HepG2 (cell line): ENCODE data around the gene CENPP. TPM values are rescaled to one million over a fixed set of nuclear protein-coding genes. Genes with fewer than 3 reads are reported as not detected.

ENCODE experiments used
- ATAC-seq: fragments of 200-7000 bp; cut with Tn5 transposase; 3 replicates; pipeline ENCODE4 v1.9.1; 2020; ENCODE audit warnings: mild to moderate bottlenecking, moderate library complexity
- BruUV-seq: library from RNA; stranded (reverse); fragments of 400-500 nt; replicated peaks from 2 replicates; lab custom pipeline; 2021; lab: Mats Ljungman, UMichigan
- CTCF ChIA-PET: fragments of 300-600 bp; formaldehyde crosslinking; extraction: SDS; loops from one replicate; lab custom pipeline; 2021; ENCODE audit warnings: low total read pairs, inconsistent platforms, low intra/inter-chr PET ratio; lab: Yijun Ruan, JAX
- POLR2A ChIA-PET: fragments of 350-600 bp; sonication (Branson Sonifier 250); formaldehyde crosslinking; loops from one replicate; lab custom pipeline; 2020; ENCODE audit warnings: antibody characterized with exemption, inconsistent platforms; lab: Yijun Ruan, JAX
- DNase-seq: peaks from one replicate; pipeline ENCODE4 v3.0.0-alpha.2; 2015; ENCODE audit warnings: low spot score
- FAIRE-seq: peaks from 3 replicates; lab custom pipeline; 2011; peaks lifted over from hg19 to GRCh38; lab: Jason Lieb, UNC
- H2AFZ ChIP-seq: one replicate; pipeline ENCODE4 v1.6.1; 2011; ENCODE audit warnings: low read length, inconsistent platforms
- H3K27ac ChIP-seq: fragments of 300-600 bp; 3 replicates; pipeline ENCODE4 v1.8.0; 2011; ENCODE audit warnings: mixed run types, mild to moderate bottlenecking, mixed read lengths, low read length, inconsistent platforms; ENCODE audit not compliant: insufficient read depth; ENCODE audit errors: extremely low read length
- H3K27me3 ChIP-seq, 2 experiments: fragments of 200-600 bp in 1 of 2; 2 replicates in 1 of 2; 3 replicates in 1 of 2; pipeline versions ENCODE4 v1.6.0 to v1.8.0; 2011; ENCODE audit warnings: low read length in 2 of 2, mild to moderate bottlenecking in 2 of 2, moderate library complexity in 2 of 2, inconsistent platforms in 1 of 2; ENCODE audit not compliant: insufficient read depth in 2 of 2, control insufficient read depth in 1 of 2
- H3K36me3 ChIP-seq, 2 experiments: fragments of 200-600 bp in 1 of 2; replicated peaks in 1 of 2; 2 replicates in 1 of 2; 3 replicates in 1 of 2; pipeline versions ENCODE4 v1.5.1 to v1.8.0; 2011; ENCODE audit warnings: low read length in 2 of 2, inconsistent platforms in 1 of 2; ENCODE audit not compliant: insufficient read depth in 2 of 2, control insufficient read depth in 1 of 2
- H3K4me1 ChIP-seq: 2 replicates; pipeline ENCODE4 v1.5.1; 2012; ENCODE audit warnings: low read length, inconsistent platforms; ENCODE audit not compliant: insufficient read depth
- H3K4me2 ChIP-seq: 2 replicates; pipeline ENCODE4 v1.6.0; 2011; ENCODE audit warnings: low read depth, low read length, inconsistent platforms
- H3K4me3 ChIP-seq, 3 experiments: fragments of 200-600 bp in 1 of 3; sonication (generic), shearing (Covaris generic) in 1 of 3; replicated peaks in 1 of 3; 2 replicates each; pipeline ENCODE4 v1.5.1; 2011 to 2016; ENCODE audit warnings: low read length in 3 of 3, inconsistent platforms in 2 of 3, low read depth in 2 of 3, mild to moderate bottlenecking in 2 of 3, control low read depth in 1 of 3, mixed read lengths in 1 of 3; ENCODE audit not compliant: insufficient read depth in 1 of 3
- H3K79me2 ChIP-seq: one replicate; pipeline ENCODE4 v1.6.1; 2011; ENCODE audit warnings: low read length, inconsistent platforms; ENCODE audit not compliant: insufficient read depth
- H3K9ac ChIP-seq: 2 replicates; pipeline ENCODE4 v1.6.0; 2011; ENCODE audit warnings: mild to moderate bottlenecking, low read depth, low read length, inconsistent platforms; ENCODE audit not compliant: insufficient read depth
- H3K9me3 ChIP-seq: 2 replicates; pipeline ENCODE4 v1.5.1; 2012; ENCODE audit warnings: mild to moderate bottlenecking, low read length
- H4K20me1 ChIP-seq: 2 replicates; pipeline ENCODE4 v1.6.0; 2011; ENCODE audit warnings: inconsistent platforms, mild to moderate bottlenecking, low read length, moderate library complexity; ENCODE audit not compliant: insufficient read depth
- MAFK ChIP-seq, 2 experiments: IDR thresholded peaks in 1 of 2; conservative IDR thresholded peaks in 1 of 2; 2 replicates each; pipeline ENCODE4 v1.6.1; 2011; ENCODE audit warnings: improper control_type of control experiment in 2 of 2, low read length in 2 of 2
- STAG1 ChIP-seq: sonication (generic); formaldehyde crosslinking; IDR thresholded peaks from 2 replicates; pipeline ENCODE4 v1.4.0; 2020; ENCODE audit warnings: missing genetic modification reagents
- TCF7 ChIP-seq: sonication (generic); IDR thresholded peaks from 2 replicates; pipeline ENCODE4 v1.6.1; 2016; ENCODE audit warnings: antibody characterized with exemption, low read depth
- WGBS: methylation state at CpG from one replicate; pipeline ENCODE4 v1.1.6; 2017; ENCODE audit warnings: low lambda C conversion rate; 5-methylcytosine and 5-hydroxymethylcytosine counted together
- in situ Hi-C: cut with HindIII; loops from 2 replicates; pipeline ENCODE4 v1.10.0; 2017; ENCODE audit warnings: low pct_unique_long_range_greater_than_20kb; ENCODE audit not compliant: extremely low pct_ligation_motif_present
- intact Hi-C: fragments of 100-400 bp; cut with micrococcal nuclease; formaldehyde crosslinking; loops from one replicate; pipeline ENCODE4 v1.10.0; 2022; ENCODE audit not compliant: unreplicated experiment
- polyA plus RNA-seq, 8 experiments: library from polyadenylated mRNA; depleted of rRNA in 3 of 8; stranded (reverse) in 7 of 8; unstranded in 1 of 8; fragments of >200 nt; fragmentation: Illumina TruSeq in 4 of 8; extraction: Trizol in 4 of 8; gene quantifications; 2 replicates each; pipeline versions ENCODE4 v1.2.1 to v1.2.3, GENCODE V29; 2011 to 2016; ENCODE audit warnings: low read depth in 4 of 8, missing spikeins in 1 of 8, mixed read lengths in 1 of 8; ENCODE audit not compliant: insufficient read depth in 1 of 8
- total RNA-seq, 5 experiments: library from RNA; depleted of rRNA; stranded (reverse); fragments of >200 nt; fragmentation: Illumina TruSeq; extraction: Trizol; gene quantifications; 2 replicates each; pipeline ENCODE4 v1.2.3, GENCODE V29; 2016; ENCODE audit warnings: low read depth in 1 of 5
- TF ChIP-seq, protein P1 (sequence below): sonication (generic); formaldehyde crosslinking; IDR thresholded peaks from 2 replicates; pipeline ENCODE4 v1.4.0; 2020; ENCODE audit warnings: low read depth, mild to moderate bottlenecking, missing genetic modification reagents

The CENPP gene
- total and polyA plus RNA-seq, 2 of the 13 experiments (the other 11 are each of a cell fraction or from before 2014, with no cell fraction given) = 2.0 to 11.4 TPM

GRCh38 chr9:92438900-92439526 lies 113.3 kb downstream of the CENPP start:
- 75% methylated on average over 5 of the region's 5 CpGs for WGBS
- TF ChIP-seq, protein P1, sequence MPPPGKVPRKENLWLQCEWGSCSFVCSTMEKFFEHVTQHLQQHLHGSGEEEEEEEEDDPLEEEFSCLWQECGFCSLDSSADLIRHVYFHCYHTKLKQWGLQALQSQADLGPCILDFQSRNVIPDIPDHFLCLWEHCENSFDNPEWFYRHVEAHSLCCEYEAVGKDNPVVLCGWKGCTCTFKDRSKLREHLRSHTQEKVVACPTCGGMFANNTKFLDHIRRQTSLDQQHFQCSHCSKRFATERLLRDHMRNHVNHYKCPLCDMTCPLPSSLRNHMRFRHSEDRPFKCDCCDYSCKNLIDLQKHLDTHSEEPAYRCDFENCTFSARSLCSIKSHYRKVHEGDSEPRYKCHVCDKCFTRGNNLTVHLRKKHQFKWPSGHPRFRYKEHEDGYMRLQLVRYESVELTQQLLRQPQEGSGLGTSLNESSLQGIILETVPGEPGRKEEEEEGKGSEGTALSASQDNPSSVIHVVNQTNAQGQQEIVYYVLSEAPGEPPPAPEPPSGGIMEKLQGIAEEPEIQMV (CRISPR knock-in tag) = no peak
- TF ChIP-seq STAG1 (CRISPR knock-in tag) (peak; percentile 38; the same call in 1 of the 2 replicates), TCF7 (no peak), MAFK (conservative IDR thresholded peaks at IDR 0.05 in 1 of 2, IDR thresholded peaks at IDR 0.05 in 1 of 2; ENCODE audit: low read length in 2 of 2) (peak; percentile 37 to 50; a peak in 2 of 4 replicates)
- no peak overlapping the region for H3K9ac ChIP-seq
- in situ Hi-C loops (loop anchor here (25.0 kb wide), 1 partner anchor 302 kb away; no protein-coding TSS in a partner anchor), intact Hi-C loops (loop anchor here (5.0 kb wide), 1 partner anchor 302 kb away; no protein-coding TSS in a partner anchor)
- H3K27ac ChIP-seq = no peak overlapping the region
- H2AFZ ChIP-seq = no peak overlapping the region
- no peaks in the 10 kb centered on the region for H3K4me1 ChIP-seq
- no TSS peak for BruUV-seq
- H3K36me3 ChIP-seq = no peaks in the 10 kb centered on the region
- DNase-seq (no peak), FAIRE-seq (no peak), ATAC-seq (no peak)
- H3K4me2 ChIP-seq = no peak overlapping the region
- H3K27me3 ChIP-seq = no peaks in the 10 kb centered on the region
- CTCF ChIA-PET = interaction anchor here (1.2 to 1.5 kb wide), 2 partner anchors 196 to 300 kb away, joined by 3 to 7 read pairs; no protein-coding TSS in a partner anchor
- H3K79me2 ChIP-seq = no peaks in the 10 kb centered on the region
- no peaks in the 10 kb centered on the region for H4K20me1 ChIP-seq
- POLR2A ChIA-PET = interaction anchor here (1.2 kb wide), 1 partner anchor 300 kb away, joined by 3 read pairs; no protein-coding TSS in a partner anchor
- no peak overlapping the region for H3K4me3 ChIP-seq
- H3K9me3 ChIP-seq = no peaks in the 10 kb centered on the region
